HT1080 (cell line): ENCODE results near the gene SDK1. TPM values are rescaled to one million over a fixed set of nuclear protein-coding genes. Genes with fewer than 3 reads are reported as not detected.

ENCODE experiments used
- DNase-seq: peaks from one replicate; pipeline ENCODE4 v3.0.0-alpha.2; 2015; ENCODE audit warnings: low read depth
- polyA plus RNA-seq, 2 experiments: library from polyadenylated mRNA; depleted of rRNA; stranded (reverse); fragments of >200 nt; gene quantifications; 2 replicates each; pipeline ENCODE4 v1.2.3, GENCODE V29; 2015
- total RNA-seq: library from RNA; depleted of rRNA; stranded (reverse); fragments of >200 nt; shearing (Covaris generic); gene quantifications from 2 replicates; pipeline ENCODE4 v1.2.3, GENCODE V29; 2014; rRNA removed

The SDK1 gene
- 1.2 and 1.6 TPM in 2 replicates for total RNA-seq
- polyA plus RNA-seq (2015; cell fraction: cytosol; rRNA removed): 0.60 and 1.2 TPM in 2 replicates
- polyA plus RNA-seq (2015; cell fraction: nucleus; rRNA removed): 1.6 and 2.1 TPM in 2 replicates

- DNase-seq: peak; percentile 74
Observed at GRCh38 chr7:3300651-3301448, at the start of gene SDK1. Gene SDK1, plus strand, starts transcription at chr7:3301252. Its CDS starts 335 bp downstream, at chr7:3301587.

- DNase-seq: no peak
Observed at GRCh38 chr7:3254718-3255117, 46.3 kb upstream of the SDK1 start.

- no peak for DNase-seq
Observed at GRCh38 chr7:3259711-3260400, 41.2 kb upstream of the SDK1 start.

GRCh38 chr7:3260401-3260715 is 40.7 kb upstream of the SDK1 start:
- DNase-seq: peak; percentile 28

GRCh38 chr7:3264693-3265339 is 36.2 kb upstream of the SDK1 start:
- no peak for DNase-seq

- no peak for DNase-seq
Observed at GRCh38 chr7:3265388-3265787, 35.7 kb upstream of the SDK1 start.

GRCh38 chr7:3266240-3266639 is 34.8 kb upstream of the SDK1 start:
- DNase-seq: no peak

GRCh38 chr7:3267966-3268690 is 32.9 kb upstream of the SDK1 start:
- DNase-seq: peak; percentile 81

GRCh38 chr7:3270362-3270761 is 30.7 kb upstream of the SDK1 start:
- no peak for DNase-seq

GRCh38 chr7:3271298-3271697 is 29.8 kb upstream of the SDK1 start:
- DNase-seq: no peak

- peak; percentile 82 for DNase-seq
Observed at GRCh38 chr7:3272691-3273141, 28.3 kb upstream of the SDK1 start.

- no peak for DNase-seq
Observed at GRCh38 chr7:3274131-3274530, 26.9 kb upstream of the SDK1 start.

- DNase-seq: no peak
Observed at GRCh38 chr7:3277604-3278572, 23.2 kb upstream of the SDK1 start.

- no peak for DNase-seq
Observed at GRCh38 chr7:3279147-3279818, 21.8 kb upstream of the SDK1 start.

- no peak for DNase-seq
Observed at GRCh38 chr7:3280445-3280844, 20.6 kb upstream of the SDK1 start.

- DNase-seq: no peak
Observed at GRCh38 chr7:3280946-3281656, 20.0 kb upstream of the SDK1 start.

- DNase-seq: no peak
Observed at GRCh38 chr7:3282457-3282856, 18.6 kb upstream of the SDK1 start.

GRCh38 chr7:3283130-3283704 is 17.8 kb upstream of the SDK1 start:
- no peak for DNase-seq

GRCh38 chr7:3285652-3286051 is 15.4 kb upstream of the SDK1 start:
- DNase-seq: no peak
